Mammary epithelial cell (primary cell): Measurements from ENCODE around the gene QSER1.

Source experiments
- CTCF ChIP-seq, 2 donors: IDR thresholded peaks in 1 of 2; conservative IDR thresholded peaks in 1 of 2; 2 replicates each; pipeline ENCODE4 v1.5.1; 2011 to 2012; ENCODE audit warnings: inconsistent platforms in 2 of 2, low read length in 2 of 2, mild to moderate bottlenecking in 2 of 2, control low read depth in 1 of 2, low read depth in 1 of 2; ENCODE audit not compliant: insufficient read depth in 1 of 2; ENCODE audit errors: extremely low read depth in 1 of 2
- EZH2 ChIP-seq: IDR thresholded peaks from 2 replicates; pipeline ENCODE4 v1.6.1; 2012; ENCODE audit warnings: low read length, inconsistent platforms, borderline replicate concordance

GRCh38 chr11:33017478-33017877 is 124.9 kb downstream of the QSER1 start:
- TF ChIP-seq CTCF (conservative IDR thresholded peaks at IDR 0.05 in 1 of 2, IDR thresholded peaks at IDR 0.05 in 1 of 2; ENCODE audit: extremely low read depth in 1 of 2, insufficient read depth in 1 of 2, low read depth in 1 of 2, low read length in 2 of 2) (no peak), EZH2 (no peak)
